Endothelial cell of umbilical vein (primary cell): Measurements from ENCODE around the gene CWC25. TPM values are rescaled to one million over a fixed set of nuclear protein-coding genes. Genes with fewer than 3 reads are reported as not detected.
A peak's percentile ranks its signal among the peaks of the same experiment; 100 is the strongest.

Experiments
- BruUV-seq: library from RNA; stranded (reverse); fragments of 400-500 nt; replicated peaks from 2 replicates; lab custom pipeline; 2021; lab: Mats Ljungman, UMichigan
- CTCF ChIA-PET: fragments of 300-600, 350-600 bp; sonication (Branson Sonifier 250); formaldehyde crosslinking; loops from one replicate; lab custom pipeline; 2021; ENCODE audit warnings: antibody characterized with exemption, inconsistent platforms; lab: Charles Lee
- POLR2A ChIA-PET: fragments of 300-600, 350-600 bp; sonication (Branson Sonifier 250); formaldehyde crosslinking; loops from one replicate; lab custom pipeline; 2021; ENCODE audit warnings: antibody characterized with exemption, inconsistent platforms; lab: Charles Lee
- DNase-seq: peaks from one replicate; pipeline ENCODE4 v3.0.0-alpha.2; 2011; ENCODE audit warnings: low read depth, low spot score
- FAIRE-seq: peaks from 2 replicates; lab custom pipeline; 2011; peaks lifted over from hg19 to GRCh38; lab: Jason Lieb, UNC
- H2AFZ ChIP-seq: 2 replicates; pipeline ENCODE4 v1.6.0; 2012; ENCODE audit warnings: low read depth, low read length, control low read depth, inconsistent platforms
- H3K27ac ChIP-seq: 2 replicates; pipeline ENCODE4 v1.5.1; 2011; ENCODE audit warnings: low read depth, mild to moderate bottlenecking, control low read depth, low read length, moderate library complexity; ENCODE audit not compliant: insufficient read depth
- H3K27me3 ChIP-seq, 2 experiments: 2 replicates each; pipeline versions ENCODE4 v1.6.0 to v1.6.1; 2011; ENCODE audit warnings: low read length in 2 of 2, mixed read lengths in 1 of 2; ENCODE audit not compliant: control insufficient read depth in 2 of 2, insufficient read depth in 2 of 2
- H3K36me3 ChIP-seq, 2 experiments: 2 replicates in 1 of 2; 3 replicates in 1 of 2; pipeline ENCODE4 v1.5.1; 2011; ENCODE audit warnings: low read length in 2 of 2, mild to moderate bottlenecking in 1 of 2, moderate library complexity in 1 of 2; ENCODE audit not compliant: control insufficient read depth in 2 of 2, insufficient read depth in 2 of 2; ENCODE audit errors: extremely low read depth in 1 of 2
- H3K4me1 ChIP-seq: 3 replicates; pipeline ENCODE4 v1.5.1; 2011; ENCODE audit warnings: mild to moderate bottlenecking, low read length; ENCODE audit not compliant: control insufficient read depth, insufficient read depth; ENCODE audit errors: extremely low read depth
- H3K4me2 ChIP-seq: 2 replicates; pipeline ENCODE4 v1.6.1; 2011; ENCODE audit warnings: low read length, control low read depth, mixed read lengths; ENCODE audit not compliant: insufficient read depth
- H3K4me3 ChIP-seq, 3 experiments: fragments of 200-600 bp in 1 of 3; sonication (generic), shearing (Covaris generic) in 1 of 3; replicated peaks in 1 of 3; 2 replicates each; pipeline ENCODE4 v1.5.1; 2011 to 2016; ENCODE audit warnings: control low read depth in 3 of 3, low read length in 3 of 3, mild to moderate bottlenecking in 2 of 3, inconsistent platforms in 1 of 3, low read depth in 1 of 3, moderate library complexity in 1 of 3; ENCODE audit not compliant: insufficient read depth in 1 of 3
- H3K79me2 ChIP-seq: 2 replicates; pipeline ENCODE4 v1.6.0; 2012; ENCODE audit warnings: low read length, inconsistent platforms; ENCODE audit not compliant: control insufficient read depth, insufficient read depth
- H3K9ac ChIP-seq: replicated peaks from 2 replicates; pipeline ENCODE3; 2011; ENCODE audit warnings: low read length, control low read depth; ENCODE audit not compliant: insufficient read depth; ENCODE audit errors: extremely low read depth
- H3K9me1 ChIP-seq: replicated peaks from 3 replicates; pipeline ENCODE4 v1.6.0; 2011; ENCODE audit warnings: mild to moderate bottlenecking, low read length; ENCODE audit not compliant: control insufficient read depth, insufficient read depth; ENCODE audit errors: extremely low read depth
- H3K9me3 ChIP-seq: replicated peaks from 2 replicates; pipeline ENCODE4 v1.5.1; 2012; ENCODE audit warnings: low read length, inconsistent platforms; ENCODE audit not compliant: control insufficient read depth, insufficient read depth
- H4K20me1 ChIP-seq: replicated peaks from 2 replicates; pipeline ENCODE3; 2011; ENCODE audit warnings: mild to moderate bottlenecking, low read length; ENCODE audit not compliant: control insufficient read depth, insufficient read depth; ENCODE audit errors: extremely low read depth
- CTCF ChIP-seq, 2 donors: IDR thresholded peaks; 1 replicate in 1 of 2; 2 replicates in 1 of 2; pipeline ENCODE4 v1.5.1; 2011; ENCODE audit warnings: low read length in 2 of 2, mild to moderate bottlenecking in 2 of 2, moderate library complexity in 2 of 2, control low read depth in 1 of 2, inconsistent platforms in 1 of 2, low read depth in 1 of 2; ENCODE audit not compliant: insufficient read depth in 1 of 2; ENCODE audit errors: extremely low read depth in 1 of 2
- EZH2 ChIP-seq: IDR thresholded peaks from 2 replicates; pipeline ENCODE4 v1.6.1; 2012; ENCODE audit warnings: borderline replicate concordance, low read depth, mild to moderate bottlenecking, moderate library complexity, low read length, inconsistent platforms; ENCODE audit not compliant: severe bottlenecking
- FOS ChIP-seq: IDR thresholded peaks from 2 replicates; pipeline ENCODE4 v1.6.1; 2011; ENCODE audit warnings: mild to moderate bottlenecking, low read length, moderate library complexity, borderline replicate concordance; ENCODE audit not compliant: insufficient read depth
- GATA2 ChIP-seq: IDR thresholded peaks from 2 replicates; pipeline ENCODE4 v1.7.0; 2011; ENCODE audit warnings: low read depth, mild to moderate bottlenecking, moderate library complexity, mixed read lengths, low read length; ENCODE audit not compliant: insufficient read length, insufficient read depth
- JUN ChIP-seq: IDR thresholded peaks from 2 replicates; pipeline ENCODE4 v1.6.1; 2011; ENCODE audit warnings: borderline replicate concordance, low read depth; ENCODE audit not compliant: insufficient read length, insufficient read depth
- MAX ChIP-seq: IDR thresholded peaks from 2 replicates; pipeline ENCODE4 v1.6.1; 2011; ENCODE audit not compliant: insufficient read depth, insufficient read length
- MYC ChIP-seq: IDR thresholded peaks from one replicate; pipeline ENCODE4 v1.6.1; 2011; ENCODE audit warnings: mild to moderate bottlenecking, low read depth, low read length
- POLR2A ChIP-seq: IDR thresholded peaks from 2 replicates; pipeline ENCODE4 v1.6.1; 2012; ENCODE audit warnings: low read depth, mild to moderate bottlenecking, control low read depth, low read length
- POLR2AphosphoS5 ChIP-seq: IDR thresholded peaks from 2 replicates; pipeline ENCODE4 v1.6.1; 2012; ENCODE audit warnings: low read depth, mild to moderate bottlenecking, control low read depth, low read length, moderate library complexity; ENCODE audit not compliant: insufficient read depth
- dilution Hi-C: fragments of 300-500 bp; cut with MboI; formaldehyde crosslinking; loops from one replicate; pipeline ENCODE4 v1.15.0; 2019; ENCODE audit warnings: low sequenced_read_pairs; ENCODE audit not compliant: extremely low pct_ligation_motif_present
- intact Hi-C: fragments of 100-400 bp; cut with micrococcal nuclease; formaldehyde crosslinking; loops from one replicate; pipeline ENCODE4 v1.10.0; 2022
- polyA plus RNA-seq, 4 experiments: library from polyadenylated mRNA; depleted of rRNA in 3 of 4; stranded (reverse) in 3 of 4; unstranded in 1 of 4; fragments of >200 nt; gene quantifications; 2 replicates each; pipeline versions ENCODE4 v1.2.1 to v1.2.3, GENCODE V29; 2011 to 2012; ENCODE audit warnings: missing spikeins in 1 of 4
- total RNA-seq: library from RNA; stranded (reverse); gene quantifications from 2 replicates; pipeline ENCODE4 v1.2.3, GENCODE V29; 2021

Gene CWC25
- total and polyA plus RNA-seq, 2 donors (not counting 3 experiments of a cell fraction or from before 2014, with no cell fraction given) = 13.8 to 20.0 TPM

- peaks cover 0 to 5% of the 10 kb centered on the region in 2 experiments for H3K36me3 ChIP-seq
- no peaks in the 10 kb centered on the region for H4K20me1 ChIP-seq
- ChIA-PET CTCF (interaction anchor here (1.3 kb wide), 2 partner anchors 9 to 28 kb away, joined by 4 to 7 read pairs; partner anchors contain the start of gene RPL23), POLR2A (interaction anchor here (0.7 to 1.2 kb wide), 2 partner anchors 8 to 28 kb away, joined by 4 to 6 read pairs; partner anchors contain the start of gene RPL23)
- intact Hi-C loops = loop anchor here (1.0 to 2.0 kb wide), 2 partner anchors 27 to 73 kb away; partner anchors contain the start of genes PSMB3 and RPL23
- H3K9me3 ChIP-seq = no peaks in the 10 kb centered on the region
- peak overlapping the region; percentile 96 for H3K27ac ChIP-seq
- peak overlapping the region in 2 of 3 experiments; percentile 77 to 79 for H3K4me3 ChIP-seq
- DNase-seq = no peak
- dilution Hi-C loops = no loop called here
- no TSS peak for BruUV-seq
- H3K9ac ChIP-seq = peak overlapping the region; percentile 90
- H3K9me1 ChIP-seq = no peaks in the 10 kb centered on the region
- peak overlapping the region; percentile 79 for H2AFZ ChIP-seq
- H3K27me3 ChIP-seq = no peaks in the 10 kb centered on the region
- peaks cover 28% of the 10 kb centered on the region for H3K79me2 ChIP-seq
- TF ChIP-seq MYC = no peak
- no peak for TF ChIP-seq GATA2
- no peak for TF ChIP-seq MAX
- TF ChIP-seq FOS = no peak
- TF ChIP-seq POLR2AphosphoS5 = no peak
- TF ChIP-seq EZH2 = no peak
- no peak for TF ChIP-seq CTCF (IDR thresholded peaks at IDR 0.05; ENCODE audit: extremely low read depth in 1 of 2, insufficient read depth in 1 of 2, low read depth in 1 of 2, low read length in 2 of 2)
- no peak for TF ChIP-seq JUN
- TF ChIP-seq POLR2A = no peak
- H3K4me2 ChIP-seq = peak overlapping the region; percentile 63
- peaks cover 10% of the 10 kb centered on the region for H3K4me1 ChIP-seq
- FAIRE-seq = no peak
These were observed 684 bp upstream of the CWC25 start for GRCh38 chr17:38825762-38826247.
